ENCODE results near the gene FGR.

Gene FGR

DNA sequence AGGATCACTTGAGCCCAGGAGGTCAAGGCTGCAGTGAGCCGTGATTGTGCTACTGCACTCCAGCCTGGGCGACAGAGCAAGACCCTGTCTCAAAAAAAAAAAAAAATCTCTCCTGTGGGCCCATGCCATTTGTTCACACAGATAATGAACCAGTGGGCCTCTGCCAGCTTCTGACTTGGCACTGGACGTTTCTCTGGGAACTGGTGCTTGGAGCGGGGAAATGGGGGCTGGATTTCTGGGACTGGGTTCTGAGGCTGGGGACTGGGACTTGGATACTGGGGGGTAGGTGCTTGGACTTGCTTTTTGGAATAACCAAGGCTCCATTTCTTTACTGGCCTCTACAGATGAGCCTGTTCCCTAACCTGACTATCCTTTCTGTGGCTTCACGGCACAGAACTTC is 27.3 kb upstream of the FGR start:
- Histone ChIP-seq H3K36me3 (ENCODE audit: insufficient read depth) (no peaks in the 10 kb centered on the region), H3K79me2 (ENCODE audit: insufficient read depth, low read depth) (no peaks in the 10 kb centered on the region), H2AFZ (ENCODE audit: low read depth) (peak overlapping the region; percentile 88), H3K27ac (peak overlapping the region; percentile 39; the same call in 1 of the 2 replicates), H3K27me3 (ENCODE audit: insufficient read depth, low read depth) (no peaks in the 10 kb centered on the region), H3K4me3 (IDR thresholded peaks at IDR 0.05; ENCODE audit: insufficient read depth, low read depth, low read length) (no peak overlapping the region), H3K9ac (peak overlapping the region; percentile 9; the same call in 1 of the 2 replicates), H4K20me1 (ENCODE audit: insufficient read depth) (no peaks in the 10 kb centered on the region), H3K4me2 (no peak overlapping the region; the same call in 1 of the 2 replicates), H3K4me1 (ENCODE audit: low read depth, poor library complexity, severe bottlenecking) (peaks cover 39% of the 10 kb centered on the region)
- TF ChIP-seq, protein P1, sequence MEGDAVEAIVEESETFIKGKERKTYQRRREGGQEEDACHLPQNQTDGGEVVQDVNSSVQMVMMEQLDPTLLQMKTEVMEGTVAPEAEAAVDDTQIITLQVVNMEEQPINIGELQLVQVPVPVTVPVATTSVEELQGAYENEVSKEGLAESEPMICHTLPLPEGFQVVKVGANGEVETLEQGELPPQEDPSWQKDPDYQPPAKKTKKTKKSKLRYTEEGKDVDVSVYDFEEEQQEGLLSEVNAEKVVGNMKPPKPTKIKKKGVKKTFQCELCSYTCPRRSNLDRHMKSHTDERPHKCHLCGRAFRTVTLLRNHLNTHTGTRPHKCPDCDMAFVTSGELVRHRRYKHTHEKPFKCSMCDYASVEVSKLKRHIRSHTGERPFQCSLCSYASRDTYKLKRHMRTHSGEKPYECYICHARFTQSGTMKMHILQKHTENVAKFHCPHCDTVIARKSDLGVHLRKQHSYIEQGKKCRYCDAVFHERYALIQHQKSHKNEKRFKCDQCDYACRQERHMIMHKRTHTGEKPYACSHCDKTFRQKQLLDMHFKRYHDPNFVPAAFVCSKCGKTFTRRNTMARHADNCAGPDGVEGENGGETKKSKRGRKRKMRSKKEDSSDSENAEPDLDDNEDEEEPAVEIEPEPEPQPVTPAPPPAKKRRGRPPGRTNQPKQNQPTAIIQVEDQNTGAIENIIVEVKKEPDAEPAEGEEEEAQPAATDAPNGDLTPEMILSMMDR (conservative IDR thresholded peaks at IDR 0.05; ENCODE audit: low read depth, low read length): no peak

DNA sequence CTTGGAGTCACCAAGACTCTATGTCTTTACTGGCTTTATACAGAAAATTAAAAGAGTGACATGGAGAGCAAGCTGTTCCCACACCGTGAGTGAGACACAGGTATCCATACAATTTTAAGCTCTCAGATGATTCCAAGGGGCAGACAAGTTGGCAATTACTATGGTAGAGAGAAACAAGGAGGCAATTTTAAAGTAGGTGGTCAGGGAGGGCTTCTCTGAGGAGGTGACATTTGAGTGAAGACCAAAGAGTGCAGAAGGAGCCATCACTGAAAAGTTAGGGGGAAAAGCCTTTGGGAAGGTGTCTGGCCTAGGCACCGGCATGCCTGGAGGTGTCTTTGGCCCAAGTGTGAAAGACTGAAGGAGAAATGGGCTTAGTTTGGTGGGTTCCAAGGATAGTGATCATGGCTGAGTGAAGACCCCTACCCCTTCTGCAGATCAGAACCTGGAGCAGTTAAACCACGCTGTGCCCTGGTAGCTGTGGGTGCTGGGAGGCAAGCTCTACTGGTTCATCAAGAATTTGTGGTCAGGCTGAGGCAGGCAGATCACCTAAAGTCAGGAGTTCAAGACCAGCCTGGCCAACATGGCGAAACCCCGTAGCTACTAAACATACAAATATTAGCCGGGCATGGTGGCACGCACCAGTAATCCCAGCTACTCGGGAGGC is 26.6 kb upstream of the FGR start:
- H3K4me1 ChIP-seq (ENCODE audit: low read depth, poor library complexity, severe bottlenecking): peaks cover 41% of the 10 kb centered on the region
- H3K36me3 ChIP-seq (ENCODE audit: insufficient read depth): no peaks in the 10 kb centered on the region
- no peaks in the 10 kb centered on the region for H4K20me1 ChIP-seq (ENCODE audit: insufficient read depth)
- no peak overlapping the region for H3K4me3 ChIP-seq (IDR thresholded peaks at IDR 0.05; ENCODE audit: insufficient read depth, low read depth, low read length)
- TF ChIP-seq, protein P1 (conservative IDR thresholded peaks at IDR 0.05; ENCODE audit: low read depth, low read length): no peak
- H3K79me2 ChIP-seq (ENCODE audit: insufficient read depth, low read depth): no peaks in the 10 kb centered on the region
- H3K27ac ChIP-seq: no peak overlapping the region
- H3K4me2 ChIP-seq: no peak overlapping the region
- H3K27me3 ChIP-seq (ENCODE audit: insufficient read depth, low read depth): no peaks in the 10 kb centered on the region
- no peak overlapping the region for H3K9ac ChIP-seq
- no peak overlapping the region for H2AFZ ChIP-seq (ENCODE audit: low read depth)

DNA sequence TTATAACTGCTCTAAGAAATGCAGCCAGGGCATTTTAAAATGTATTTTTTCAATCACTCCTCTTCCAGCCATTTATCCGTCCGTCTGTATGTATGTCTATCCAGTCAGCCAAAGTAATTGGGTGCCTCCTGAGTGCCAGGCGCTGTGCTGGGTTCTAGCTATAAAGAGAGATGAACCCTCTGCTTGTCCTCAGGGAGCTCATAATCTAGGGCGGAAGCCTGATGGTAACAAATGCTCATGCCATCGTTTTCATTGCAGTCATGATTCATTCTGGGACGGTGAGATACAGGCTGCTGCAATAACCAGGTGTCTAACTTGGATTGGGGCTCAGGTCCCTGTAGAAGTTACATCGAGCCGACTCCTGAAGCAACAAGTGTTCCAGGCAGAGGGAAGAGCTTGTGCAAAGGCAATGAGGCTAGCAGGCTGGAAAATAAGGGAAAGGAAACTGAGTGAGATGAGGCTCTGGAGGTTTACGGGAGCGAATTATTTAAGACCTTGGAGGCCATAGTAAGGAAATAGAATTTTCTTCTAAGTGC is 25.4 kb upstream of the FGR start:
- Histone ChIP-seq H3K27me3 (ENCODE audit: insufficient read depth, low read depth) (no peaks in the 10 kb centered on the region), H4K20me1 (ENCODE audit: insufficient read depth) (no peaks in the 10 kb centered on the region), H3K79me2 (ENCODE audit: insufficient read depth, low read depth) (no peaks in the 10 kb centered on the region), H3K36me3 (ENCODE audit: insufficient read depth) (no peaks in the 10 kb centered on the region), H3K27ac (peak overlapping the region; percentile 100), H3K4me1 (ENCODE audit: low read depth, poor library complexity, severe bottlenecking) (peaks cover 49% of the 10 kb centered on the region), H3K9ac (0 out of 2 replicates have a peak overlapping the region, but pooled peaks have one; percentile 88), H3K4me2 (peak overlapping the region; percentile 41), H3K4me3 (IDR thresholded peaks at IDR 0.05; ENCODE audit: insufficient read depth, low read depth, low read length) (no peak overlapping the region), H2AFZ (ENCODE audit: low read depth) (peak overlapping the region; percentile 70)
- TF ChIP-seq, protein P1 (conservative IDR thresholded peaks at IDR 0.05; ENCODE audit: low read depth, low read length): no peak

DNA sequence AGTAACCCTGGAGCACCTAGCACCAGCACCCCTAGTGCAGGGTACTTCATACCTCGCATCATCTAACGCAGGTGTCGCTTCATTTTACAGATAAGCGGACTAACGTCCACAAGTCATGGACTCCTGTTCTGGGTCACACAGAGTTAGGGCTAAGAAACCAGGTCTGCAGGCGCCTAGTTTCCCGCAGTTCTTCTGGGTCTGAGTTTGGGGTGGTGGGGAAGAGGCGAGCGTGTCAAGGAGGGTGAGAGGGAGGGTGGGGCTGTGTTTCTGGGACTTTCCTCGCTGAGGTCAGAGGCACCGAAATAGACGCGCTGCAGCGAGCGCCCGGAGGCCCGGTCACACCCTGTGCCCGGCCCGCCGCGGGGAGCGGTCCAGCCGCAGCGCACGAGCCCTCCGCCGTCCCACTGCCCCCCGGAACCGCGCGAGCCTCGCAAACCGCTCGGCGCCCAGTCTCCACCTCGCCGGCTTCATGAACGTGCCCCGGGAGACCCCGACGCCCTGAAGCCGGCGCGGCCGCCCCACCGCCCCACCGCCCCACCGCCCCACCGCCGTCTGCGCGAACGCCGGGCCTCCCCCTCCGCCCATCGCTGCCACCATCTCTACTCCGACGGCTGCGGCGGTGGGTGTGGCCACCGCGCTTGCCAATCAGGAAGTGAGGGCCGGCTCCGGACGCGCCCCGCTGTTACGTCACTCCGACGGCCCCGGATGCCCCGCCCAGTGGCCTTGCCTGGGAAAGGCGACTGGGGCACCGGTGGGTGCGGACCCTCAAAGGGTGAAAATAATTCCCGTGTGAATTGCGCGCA is 24.7 kb upstream of the FGR start:
- peak overlapping the region; percentile 66 for H3K4me2 ChIP-seq
- peak overlapping the region; percentile 78 for H2AFZ ChIP-seq (ENCODE audit: low read depth)
- H3K36me3 ChIP-seq (ENCODE audit: insufficient read depth): no peaks in the 10 kb centered on the region
- peaks cover 49% of the 10 kb centered on the region for H3K4me1 ChIP-seq (ENCODE audit: low read depth, poor library complexity, severe bottlenecking)
- peak overlapping the region; percentile 88 for H3K9ac ChIP-seq
- no peaks in the 10 kb centered on the region for H3K27me3 ChIP-seq (ENCODE audit: insufficient read depth, low read depth)
- H3K79me2 ChIP-seq (ENCODE audit: insufficient read depth, low read depth): no peaks in the 10 kb centered on the region
- no peak overlapping the region for H3K4me3 ChIP-seq (IDR thresholded peaks at IDR 0.05; ENCODE audit: insufficient read depth, low read depth, low read length)
- H3K27ac ChIP-seq: peak overlapping the region; percentile 100
- no peaks in the 10 kb centered on the region for H4K20me1 ChIP-seq (ENCODE audit: insufficient read depth)
- TF ChIP-seq, protein P1 (conservative IDR thresholded peaks at IDR 0.05; ENCODE audit: low read depth, low read length): no peak
